ENCODE results near the gene PCGF1.

DNA sequence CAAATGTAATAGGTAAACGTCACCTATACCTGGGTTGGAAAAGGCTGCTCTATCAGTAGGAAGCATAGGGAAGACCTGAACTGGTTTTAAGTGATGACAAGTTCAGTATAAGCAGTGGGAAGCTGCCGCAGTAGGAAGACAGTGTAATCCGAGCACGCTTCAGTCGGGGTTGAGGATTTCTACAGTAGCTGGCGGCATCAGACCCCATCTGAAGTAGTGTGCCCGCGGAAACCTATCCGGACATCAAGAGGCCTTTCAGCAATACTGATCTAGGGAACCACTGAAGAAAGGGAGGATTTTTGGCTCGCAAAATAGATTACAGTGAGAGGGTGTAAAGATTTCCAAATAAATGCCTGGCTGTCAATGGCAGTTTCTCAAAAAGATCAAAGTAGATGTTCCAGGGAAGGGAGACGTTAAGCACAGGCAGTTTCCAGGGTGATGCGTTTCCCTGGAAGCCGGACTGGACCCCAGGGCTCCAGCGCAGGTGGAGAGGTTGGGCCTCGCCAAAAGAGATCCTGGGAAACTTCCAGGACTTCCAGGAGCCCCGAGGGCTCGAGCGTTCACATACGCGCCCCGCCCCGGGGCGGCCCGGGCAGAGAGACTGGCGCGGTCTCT is 40.9 kb upstream of the PCGF1 start:
- TF ChIP-seq, protein P1, sequence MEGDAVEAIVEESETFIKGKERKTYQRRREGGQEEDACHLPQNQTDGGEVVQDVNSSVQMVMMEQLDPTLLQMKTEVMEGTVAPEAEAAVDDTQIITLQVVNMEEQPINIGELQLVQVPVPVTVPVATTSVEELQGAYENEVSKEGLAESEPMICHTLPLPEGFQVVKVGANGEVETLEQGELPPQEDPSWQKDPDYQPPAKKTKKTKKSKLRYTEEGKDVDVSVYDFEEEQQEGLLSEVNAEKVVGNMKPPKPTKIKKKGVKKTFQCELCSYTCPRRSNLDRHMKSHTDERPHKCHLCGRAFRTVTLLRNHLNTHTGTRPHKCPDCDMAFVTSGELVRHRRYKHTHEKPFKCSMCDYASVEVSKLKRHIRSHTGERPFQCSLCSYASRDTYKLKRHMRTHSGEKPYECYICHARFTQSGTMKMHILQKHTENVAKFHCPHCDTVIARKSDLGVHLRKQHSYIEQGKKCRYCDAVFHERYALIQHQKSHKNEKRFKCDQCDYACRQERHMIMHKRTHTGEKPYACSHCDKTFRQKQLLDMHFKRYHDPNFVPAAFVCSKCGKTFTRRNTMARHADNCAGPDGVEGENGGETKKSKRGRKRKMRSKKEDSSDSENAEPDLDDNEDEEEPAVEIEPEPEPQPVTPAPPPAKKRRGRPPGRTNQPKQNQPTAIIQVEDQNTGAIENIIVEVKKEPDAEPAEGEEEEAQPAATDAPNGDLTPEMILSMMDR (IDR thresholded peaks at IDR 0.05): no peak
- no peak for TF ChIP-seq POLR2A (IDR thresholded peaks at IDR 0.05)
- no peak for TF ChIP-seq EP300 (IDR thresholded peaks at IDR 0.05)
